Erythroblast (primary cell): ENCODE results near the gene SPDYA.

ENCODE experiments used
- GATA1 ChIP-seq: IDR thresholded peaks from 2 replicates; pipeline ENCODE4 v1.6.1; 2011; ENCODE audit warnings: low read depth, mild to moderate bottlenecking, control low read depth, low read length, moderate library complexity
- POLR2A ChIP-seq: IDR thresholded peaks from 2 replicates; pipeline ENCODE4 v1.6.1; 2011; ENCODE audit warnings: mild to moderate bottlenecking, low read length

GRCh38 chr2:28779001-28779400 is 31.6 kb upstream of the SPDYA start:
- TF ChIP-seq POLR2A (no peak), GATA1 (no peak)
